ENCODE data around the gene PPIL3. TPM values are rescaled to one million over a fixed set of nuclear protein-coding genes. Genes with fewer than 3 reads are reported as not detected.

PPIL3 gene
- total RNA-seq, 4 donors from 2014 or later: 17.1 to 118 (median 39.1) TPM

DNA sequence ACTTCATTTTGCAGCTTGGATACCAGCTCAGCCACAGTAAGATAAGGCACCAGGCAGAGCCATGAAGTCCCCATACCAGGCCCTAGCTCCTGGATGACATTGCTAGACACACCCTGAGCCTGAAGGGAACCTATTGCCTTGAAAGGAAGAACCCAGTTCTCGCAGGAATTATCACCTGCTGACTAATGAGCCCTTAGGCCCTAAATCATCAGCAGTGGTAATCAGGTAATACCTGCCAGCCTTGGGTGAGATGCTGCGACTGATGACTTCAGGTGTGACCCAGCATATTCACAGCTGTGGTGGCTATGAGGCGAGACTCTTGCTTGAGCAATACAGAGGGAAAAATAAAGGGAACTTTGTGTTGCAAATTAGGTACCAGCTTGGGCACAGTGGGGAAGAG is 49.4 kb downstream of the PPIL3 start:
- Histone ChIP-seq H3K4me1 (no peaks in the 10 kb centered on the region), H3K36me3 (no peaks in the 10 kb centered on the region), H3K9me3 (peaks cover 0 to 10% (median 0%) of the 10 kb centered on the region in 3 donors), H3K27ac (no peak overlapping the region), H3K4me3 (no peak overlapping the region), H3K27me3 (no peaks in the 10 kb centered on the region)
- TF ChIP-seq EP300 (IDR thresholded peaks at IDR 0.05) (no peak), POLR2AphosphoS5 (IDR thresholded peaks at IDR 0.05) (no peak), POLR2A (IDR thresholded peaks at IDR 0.05) (no peak)
- TF ChIP-seq, protein P1, sequence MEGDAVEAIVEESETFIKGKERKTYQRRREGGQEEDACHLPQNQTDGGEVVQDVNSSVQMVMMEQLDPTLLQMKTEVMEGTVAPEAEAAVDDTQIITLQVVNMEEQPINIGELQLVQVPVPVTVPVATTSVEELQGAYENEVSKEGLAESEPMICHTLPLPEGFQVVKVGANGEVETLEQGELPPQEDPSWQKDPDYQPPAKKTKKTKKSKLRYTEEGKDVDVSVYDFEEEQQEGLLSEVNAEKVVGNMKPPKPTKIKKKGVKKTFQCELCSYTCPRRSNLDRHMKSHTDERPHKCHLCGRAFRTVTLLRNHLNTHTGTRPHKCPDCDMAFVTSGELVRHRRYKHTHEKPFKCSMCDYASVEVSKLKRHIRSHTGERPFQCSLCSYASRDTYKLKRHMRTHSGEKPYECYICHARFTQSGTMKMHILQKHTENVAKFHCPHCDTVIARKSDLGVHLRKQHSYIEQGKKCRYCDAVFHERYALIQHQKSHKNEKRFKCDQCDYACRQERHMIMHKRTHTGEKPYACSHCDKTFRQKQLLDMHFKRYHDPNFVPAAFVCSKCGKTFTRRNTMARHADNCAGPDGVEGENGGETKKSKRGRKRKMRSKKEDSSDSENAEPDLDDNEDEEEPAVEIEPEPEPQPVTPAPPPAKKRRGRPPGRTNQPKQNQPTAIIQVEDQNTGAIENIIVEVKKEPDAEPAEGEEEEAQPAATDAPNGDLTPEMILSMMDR (IDR thresholded peaks at IDR 0.05): no peak
- no peak for ATAC-seq
- 78 to 93% methylated on average over 2 to 3 of the region's 3 CpGs for WGBS, 2 donors (ENCODE audit: low coverage in 1 of 2)

GRCh38 chr2:200834701-200835100 is 54.2 kb downstream of the PPIL3 start:
- Histone ChIP-seq H3K4me1 (no peaks in the 10 kb centered on the region), H3K9me3 (peaks cover 0 to 10% (median 0%) of the 10 kb centered on the region in 3 donors), H3K4me3 (no peak overlapping the region), H3K36me3 (no peaks in the 10 kb centered on the region), H3K27ac (no peak overlapping the region), H3K27me3 (no peaks in the 10 kb centered on the region)
- WGBS, 2 donors (ENCODE audit: low coverage in 1 of 2): 81 to 100% methylated on average over 2 to 4 of the region's 4 CpGs
- TF ChIP-seq EP300 (IDR thresholded peaks at IDR 0.05) (no peak), POLR2AphosphoS5 (IDR thresholded peaks at IDR 0.05) (no peak), POLR2A (IDR thresholded peaks at IDR 0.05) (no peak)
- TF ChIP-seq, protein P1 (IDR thresholded peaks at IDR 0.05): no peak
- ATAC-seq: no peak

GRCh38 chr2:200829258-200829655 is 59.6 kb downstream of the PPIL3 start:
- Histone ChIP-seq H3K9me3 (no peaks in the 10 kb centered on the region), H3K27me3 (no peaks in the 10 kb centered on the region), H3K27ac (no peak overlapping the region), H3K36me3 (peaks cover 0 to 10% of the 10 kb centered on the region in 2 donors), H3K4me1 (peaks cover 0 to 16% (median 0%) of the 10 kb centered on the region in 3 donors), H3K4me3 (no peak overlapping the region)
- ATAC-seq: no peak
- WGBS, 2 donors (ENCODE audit: low coverage in 1 of 2): 91 to 95% methylated on average over 2 of the region's 2 CpGs
- TF ChIP-seq EP300 (IDR thresholded peaks at IDR 0.05): no peak
- TF ChIP-seq, protein P1 (IDR thresholded peaks at IDR 0.05): no peak
- TF ChIP-seq POLR2A (IDR thresholded peaks at IDR 0.05): no peak
- TF ChIP-seq POLR2AphosphoS5 (IDR thresholded peaks at IDR 0.05): no peak

GRCh38 chr2:200828572-200829257 is 60.2 kb downstream of the PPIL3 start:
- WGBS, 2 donors (ENCODE audit: low coverage in 1 of 2): 93 to 95% methylated on average over 2 to 6 of the region's 9 CpGs
- no peak overlapping the region for H3K4me3 ChIP-seq
- peaks cover 0 to 19% (median 0%) of the 10 kb centered on the region in 3 donors for H3K4me1 ChIP-seq
- H3K36me3 ChIP-seq: peaks cover 0 to 15% of the 10 kb centered on the region in 2 donors
- TF ChIP-seq POLR2AphosphoS5 (IDR thresholded peaks at IDR 0.05): no peak
- TF ChIP-seq POLR2A (IDR thresholded peaks at IDR 0.05): no peak
- TF ChIP-seq EP300 (IDR thresholded peaks at IDR 0.05): no peak
- TF ChIP-seq, protein P1 (IDR thresholded peaks at IDR 0.05): no peak
- no peak overlapping the region for H3K27ac ChIP-seq
- H3K27me3 ChIP-seq: no peaks in the 10 kb centered on the region
- ATAC-seq: no peak
- no peaks in the 10 kb centered on the region for H3K9me3 ChIP-seq

- H3K27me3 ChIP-seq: no peaks in the 10 kb centered on the region
- ATAC-seq: no peak
- H3K27ac ChIP-seq: no peak overlapping the region
- H3K9me3 ChIP-seq: no peaks in the 10 kb centered on the region
- H3K36me3 ChIP-seq: peaks cover 0 to 15% of the 10 kb centered on the region in 2 donors
- TF ChIP-seq, protein P1 (IDR thresholded peaks at IDR 0.05): no peak
- TF ChIP-seq POLR2AphosphoS5 (IDR thresholded peaks at IDR 0.05) (no peak), POLR2A (IDR thresholded peaks at IDR 0.05) (no peak), EP300 (IDR thresholded peaks at IDR 0.05) (no peak)
- H3K4me1 ChIP-seq: peaks cover 0 to 19% (median 0%) of the 10 kb centered on the region in 3 donors
- WGBS, 2 donors (ENCODE audit: low coverage in 1 of 2): 88 to 100% methylated on average over 1 to 2 of the region's 2 CpGs
- no peak overlapping the region for H3K4me3 ChIP-seq
Observed at GRCh38 chr2:200828104-200828503, 60.8 kb downstream of the PPIL3 start.

Data from gastroesophageal sphincter (tissue), 4 donors.